Fibroblast of lung (primary cell): Measurements from ENCODE around the gene MAP4K2.

ENCODE experiments used
- CTCF ChIP-seq, 2 donors: IDR thresholded peaks in 1 of 2; conservative IDR thresholded peaks in 1 of 2; 1 replicate in 1 of 2; 2 replicates in 1 of 2; pipeline ENCODE4 v1.5.1; 2011 to 2012; ENCODE audit warnings: low read length in 2 of 2, control low read depth in 1 of 2, inconsistent platforms in 1 of 2, low read depth in 1 of 2, mild to moderate bottlenecking in 1 of 2
- EZH2 ChIP-seq: IDR thresholded peaks from 2 replicates; pipeline ENCODE4 v1.5.1; 2012; ENCODE audit warnings: low read length, control low read depth, mild to moderate bottlenecking; ENCODE audit errors: missing control alignments

GRCh38 chr11:64769283-64769682 lies 33.7 kb downstream of the MAP4K2 start:
- no peak for TF ChIP-seq CTCF (conservative IDR thresholded peaks at IDR 0.05 in 1 of 2, IDR thresholded peaks at IDR 0.05 in 1 of 2; ENCODE audit: low read depth in 1 of 2, low read length in 2 of 2)
- no peak for TF ChIP-seq EZH2
